Right lobe of liver (tissue), 4 donors: ENCODE data around the gene ENTREP1.

Source experiments
- POLR2A ChIP-seq: fragments of 450-650 bp; IDR thresholded peaks from one replicate; pipeline ENCODE4 v1.6.1; 2017; ENCODE audit warnings: antibody characterized with exemption, mild to moderate bottlenecking
- TF ChIP-seq, protein P1 (sequence below), 4 donors: fragments of 200-600 bp in 3 of 4; fragments of 450-650 bp in 1 of 4; IDR thresholded peaks; one replicate each; pipeline versions ENCODE4 v1.5.1 to v1.8.0; 2016 to 2022; ENCODE audit warnings: antibody characterized with exemption in 4 of 4, mild to moderate bottlenecking in 2 of 4
- donor health status: DM: no; HTN: no; CAD: no.
- donor health status: DM: no; HTN: no; CAD: no.
- donor health status: DM: no; HTN: yes; CAD: no.

DNA sequence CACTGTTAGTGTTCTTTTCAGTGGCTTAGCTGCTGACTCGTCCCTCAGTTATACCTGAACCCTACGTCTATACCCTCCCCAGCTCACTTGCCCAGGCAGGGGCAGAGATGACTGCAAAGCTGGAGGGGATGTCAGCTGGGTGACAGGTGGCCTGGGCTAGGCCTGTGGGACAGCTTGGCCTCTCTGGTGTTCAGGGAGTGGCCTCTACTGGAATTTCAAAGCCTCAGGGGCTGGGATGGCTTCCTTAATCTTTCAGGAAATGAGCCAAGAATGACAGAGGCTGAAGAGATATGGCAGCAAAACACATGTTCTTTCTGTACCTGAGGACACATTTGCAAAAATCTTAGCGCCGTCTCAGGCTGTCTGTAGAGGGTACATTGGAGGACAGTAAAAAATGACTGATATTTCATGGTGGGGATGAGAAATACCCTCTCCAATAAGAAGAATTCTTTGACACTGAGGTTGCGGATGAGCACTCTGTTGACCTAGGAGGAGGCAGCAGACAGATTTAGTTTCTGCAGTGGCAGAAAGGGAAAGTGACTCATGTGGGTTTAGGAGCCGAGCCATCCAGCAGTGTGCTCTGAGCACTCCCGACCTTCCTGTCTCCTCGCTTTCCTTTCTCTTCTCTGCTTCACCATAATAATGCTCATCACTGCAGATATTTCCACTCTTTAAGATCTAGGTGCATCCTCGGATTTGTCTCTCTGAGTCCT is 54.4 kb downstream of the ENTREP1 start:
- no peak for TF ChIP-seq POLR2A
- TF ChIP-seq, protein P1, sequence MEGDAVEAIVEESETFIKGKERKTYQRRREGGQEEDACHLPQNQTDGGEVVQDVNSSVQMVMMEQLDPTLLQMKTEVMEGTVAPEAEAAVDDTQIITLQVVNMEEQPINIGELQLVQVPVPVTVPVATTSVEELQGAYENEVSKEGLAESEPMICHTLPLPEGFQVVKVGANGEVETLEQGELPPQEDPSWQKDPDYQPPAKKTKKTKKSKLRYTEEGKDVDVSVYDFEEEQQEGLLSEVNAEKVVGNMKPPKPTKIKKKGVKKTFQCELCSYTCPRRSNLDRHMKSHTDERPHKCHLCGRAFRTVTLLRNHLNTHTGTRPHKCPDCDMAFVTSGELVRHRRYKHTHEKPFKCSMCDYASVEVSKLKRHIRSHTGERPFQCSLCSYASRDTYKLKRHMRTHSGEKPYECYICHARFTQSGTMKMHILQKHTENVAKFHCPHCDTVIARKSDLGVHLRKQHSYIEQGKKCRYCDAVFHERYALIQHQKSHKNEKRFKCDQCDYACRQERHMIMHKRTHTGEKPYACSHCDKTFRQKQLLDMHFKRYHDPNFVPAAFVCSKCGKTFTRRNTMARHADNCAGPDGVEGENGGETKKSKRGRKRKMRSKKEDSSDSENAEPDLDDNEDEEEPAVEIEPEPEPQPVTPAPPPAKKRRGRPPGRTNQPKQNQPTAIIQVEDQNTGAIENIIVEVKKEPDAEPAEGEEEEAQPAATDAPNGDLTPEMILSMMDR (IDR thresholded peaks at IDR 0.05): no peak
